GM12878 (cell line): ENCODE results near the gene KRTAP1-3. TPM values are rescaled to one million over a fixed set of nuclear protein-coding genes. Genes with fewer than 3 reads are reported as not detected.

Experiments
- ATAC-seq: fragments of 200-7000 bp; cut with Tn5 transposase; 3 replicates; pipeline ENCODE4 v1.9.1; 2020; ENCODE audit warnings: mild to moderate bottlenecking, moderate library complexity
- BruUV-seq: library from RNA; stranded (reverse); fragments of 400-500 nt; replicated peaks from 2 replicates; lab custom pipeline; 2021; lab: Mats Ljungman, UMichigan
- CTCF ChIA-PET: fragments of 300-600 bp; sonication (Branson Sonifier 250); formaldehyde crosslinking; extraction: SDS; loops from one replicate; lab custom pipeline; 2021; ENCODE audit warnings: inconsistent platforms; lab: Yijun Ruan, JAX
- POLR2A ChIA-PET: fragments of 350-600 bp; formaldehyde crosslinking; extraction: SDS; loops from one replicate; lab custom pipeline; 2021; ENCODE audit warnings: inconsistent platforms; lab: Charles Lee
- RAD21 ChIA-PET: fragments of 300-600 bp; sonication (Branson Sonifier 250); formaldehyde crosslinking; loops from one replicate; lab custom pipeline; 2023; ENCODE audit warnings: antibody characterized with exemption; ENCODE audit not compliant: unreplicated experiment; lab: Charles Lee
- SMC1A ChIA-PET: fragments of 300-600 bp; sonication (Branson Sonifier 250); formaldehyde crosslinking; loops from one replicate; lab custom pipeline; 2023; ENCODE audit not compliant: unreplicated experiment, uncharacterized antibody; lab: Charles Lee
- DNase-seq: peaks from one replicate; pipeline ENCODE4 v3.0.0-alpha.2; 2011; ENCODE audit warnings: low read depth, low spot score
- FAIRE-seq: peaks from 3 replicates; lab custom pipeline; 2011; peaks lifted over from hg19 to GRCh38; lab: Jason Lieb, UNC
- H2AFZ ChIP-seq: 2 replicates; pipeline ENCODE4 v1.6.0; 2011; ENCODE audit warnings: low read depth, low read length, control low read depth; ENCODE audit not compliant: control insufficient read depth
- H3K27ac ChIP-seq: 2 replicates; pipeline ENCODE4 v1.5.1; 2011; ENCODE audit warnings: control low read depth; ENCODE audit not compliant: control insufficient read depth, insufficient read depth
- H3K27me3 ChIP-seq, 2 experiments: replicated peaks in 1 of 2; 2 replicates each; pipeline versions ENCODE4 v1.6.0 to v1.6.1; 2011; ENCODE audit warnings: low read length in 1 of 2; ENCODE audit not compliant: control insufficient read depth in 2 of 2, insufficient read depth in 2 of 2
- H3K36me3 ChIP-seq, 2 experiments: 2 replicates each; pipeline ENCODE4 v1.5.1; 2011; ENCODE audit warnings: low read length in 1 of 2; ENCODE audit not compliant: control insufficient read depth in 2 of 2, insufficient read depth in 2 of 2
- H3K4me1 ChIP-seq: 2 replicates; pipeline ENCODE4 v1.6.1; 2011; ENCODE audit warnings: mild to moderate bottlenecking, low read length, moderate library complexity, mixed read lengths; ENCODE audit not compliant: control insufficient read depth, insufficient read depth
- H3K4me2 ChIP-seq: 2 replicates; pipeline ENCODE4 v1.6.0; 2011; ENCODE audit warnings: control low read depth; ENCODE audit not compliant: control insufficient read depth, insufficient read depth
- H3K4me3 ChIP-seq: fragments of 200-600 bp; sonication (generic); 2 replicates; pipeline ENCODE4 v1.5.1; 2016
- H3K79me2 ChIP-seq: 2 replicates; pipeline ENCODE4 v1.6.0; 2011; ENCODE audit warnings: low read length; ENCODE audit not compliant: control insufficient read depth, insufficient read depth
- H3K9ac ChIP-seq: 2 replicates; pipeline ENCODE4 v1.8.0; 2011; ENCODE audit warnings: low read length, control low read depth, mixed read lengths; ENCODE audit not compliant: control insufficient read depth, insufficient read depth
- H3K9me3 ChIP-seq: replicated peaks from 3 replicates; pipeline ENCODE4 v1.5.1; 2011; ENCODE audit warnings: mild to moderate bottlenecking, low read length; ENCODE audit not compliant: control insufficient read depth, insufficient read depth
- H4K20me1 ChIP-seq: 2 replicates; pipeline ENCODE4 v1.6.0; 2011; ENCODE audit not compliant: control insufficient read depth, insufficient read depth
- ASH2L ChIP-seq: fragments of 300-600, 200-600 bp; sonication (generic); IDR thresholded peaks from 2 replicates; pipeline ENCODE4 v1.6.1; 2017; ENCODE audit warnings: low read depth, mild to moderate bottlenecking, borderline replicate concordance
- FOS ChIP-seq: IDR thresholded peaks from 3 replicates; pipeline ENCODE4 v1.6.1; 2011; ENCODE audit warnings: borderline replicate concordance; ENCODE audit not compliant: insufficient read length; ENCODE audit errors: extremely low read depth
- FOXM1 ChIP-seq: IDR thresholded peaks from 2 replicates; pipeline ENCODE4 v1.6.1; 2012; ENCODE audit warnings: low read depth, mild to moderate bottlenecking, inconsistent platforms, low read length, moderate library complexity
- POU2F2 ChIP-seq: IDR thresholded peaks from 3 replicates; pipeline ENCODE4 v1.6.1; 2011; ENCODE audit warnings: low read depth, mild to moderate bottlenecking, low read length, borderline replicate concordance
- SPI1 ChIP-seq: IDR thresholded peaks from 2 replicates; pipeline ENCODE4 v1.6.1; 2011; ENCODE audit warnings: low read depth, mild to moderate bottlenecking, low read length, moderate library complexity, borderline replicate concordance; ENCODE audit not compliant: insufficient read depth
- SRF ChIP-seq, 2 experiments: IDR thresholded peaks; 2 replicates each; pipeline ENCODE4 v1.6.1; 2011; ENCODE audit warnings: low read depth in 2 of 2, low read length in 2 of 2, mild to moderate bottlenecking in 1 of 2, moderate library complexity in 1 of 2
- TCF12 ChIP-seq: IDR thresholded peaks from 2 replicates; pipeline ENCODE4 v1.6.1; 2011; ENCODE audit warnings: low read depth, mild to moderate bottlenecking, low read length
- WGBS: methylation state at CpG from one replicate; pipeline ENCODE4 v1.1.6; 2016; ENCODE audit warnings: low lambda C conversion rate; ENCODE audit not compliant: insufficient replicate concordance, insufficient coverage; ENCODE audit errors: missing lambda C conversion rate; 5-methylcytosine and 5-hydroxymethylcytosine counted together
- in situ Hi-C: fragments of 300-500 bp; cut with MboI; formaldehyde crosslinking; loops from 9 replicates; pipeline ENCODE4 v1.14.3; 2018; ENCODE audit warnings: mixed read lengths
- intact Hi-C: fragments of 100-400 bp; cut with micrococcal nuclease; formaldehyde crosslinking; loops from one replicate; pipeline ENCODE4 v1.14.2; 2022; ENCODE audit not compliant: unreplicated experiment
- polyA plus RNA-seq, 11 experiments: library from polyadenylated mRNA; depleted of rRNA in 4 of 11; unstranded in 6 of 11; stranded (reverse) in 5 of 11; fragments of >200 nt; fragmentation: Nextera tagmentation in 4 of 11; fragmentation: Illumina TruSeq in 1 of 11; extraction: Ambion mirVana in 4 of 11; extraction: Trizol in 1 of 11; gene quantifications; 1 replicate in 1 of 11; 2 replicates in 10 of 11; pipeline versions ENCODE4 v1.2.1 to v1.2.3, GENCODE V29; 2011 to 2016; ENCODE audit warnings: inconsistent platforms in 2 of 11, missing spikeins in 2 of 11, low read depth in 1 of 11
- total RNA-seq, 4 experiments: library from RNA; depleted of rRNA in 3 of 4; stranded (reverse); fragments of >200 nt in 3 of 4; fragmentation: Illumina TruSeq in 1 of 4; extraction: Trizol in 1 of 4; gene quantifications; 2 replicates each; pipeline versions ENCODE4 v1.2.1 to v1.2.3, GENCODE V29; 2013 to 2021
- TF ChIP-seq, protein P1 (sequence below): fragments of 450-650 bp; IDR thresholded peaks from 2 replicates; pipeline ENCODE4 v1.6.1; 2016; ENCODE audit warnings: mild to moderate bottlenecking, moderate library complexity, borderline replicate concordance
- TF ChIP-seq, protein P2 (sequence below): IDR thresholded peaks from 2 replicates; pipeline ENCODE4 v1.6.1; 2011; ENCODE audit warnings: borderline replicate concordance, low read depth, mild to moderate bottlenecking, moderate library complexity, mixed read lengths, low read length; ENCODE audit not compliant: insufficient read depth; ENCODE audit errors: extremely low read length
- TF ChIP-seq, protein P3 (sequence below): fragments of 450-650 bp; IDR thresholded peaks from 2 replicates; pipeline ENCODE4 v1.6.1; 2017; ENCODE audit warnings: mild to moderate bottlenecking, moderate library complexity

KRTAP1-3 gene
- total and polyA plus RNA-seq, 10 of the 15 experiments (the other 5 are each of a cell fraction or from before 2014, with no cell fraction given) = not detected

DNA sequence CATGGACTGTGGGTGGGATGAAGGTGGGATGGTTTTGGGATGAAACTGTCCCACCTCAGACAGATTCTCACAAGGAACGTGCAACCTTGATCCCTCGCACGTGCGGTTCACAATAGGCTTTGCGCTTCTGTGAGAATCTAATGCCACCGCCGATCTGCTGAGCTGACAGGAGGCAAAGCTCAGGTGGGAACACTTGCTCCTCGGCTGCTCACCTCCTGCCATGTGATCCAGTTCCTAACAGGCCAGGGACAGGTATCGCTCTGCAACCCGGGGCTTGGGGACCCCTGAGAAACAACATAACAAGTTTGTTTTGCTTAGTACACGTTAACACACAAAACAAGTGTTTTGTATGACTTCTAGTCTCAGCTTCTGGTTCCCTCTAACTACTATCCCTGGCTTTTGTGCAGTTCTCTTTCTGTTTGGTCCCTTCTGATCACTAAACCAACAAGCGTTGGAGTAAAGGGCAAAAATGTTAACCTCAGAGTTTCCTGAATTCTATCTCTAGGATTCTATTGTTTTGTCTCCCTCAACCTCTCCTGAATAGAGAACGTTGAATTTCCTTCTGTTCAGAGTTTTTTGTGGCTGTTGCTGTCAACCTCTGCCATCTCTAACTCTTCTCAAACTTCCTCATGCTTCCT lies 18.0 kb downstream of the KRTAP1-3 start:
- FAIRE-seq (no peak), DNase-seq (no peak)
- no peak overlapping the region for H3K4me3 ChIP-seq
- ChIA-PET SMC1A (no interaction called here), CTCF (no interaction called here)
- no peak overlapping the region for H3K4me2 ChIP-seq
- no peaks in the 10 kb centered on the region for H3K79me2 ChIP-seq
- no peaks in the 10 kb centered on the region; a peak in 2 of 4 replicates for H3K27me3 ChIP-seq
- 42% methylated on average over 13 of the region's 13 CpGs for WGBS
- TF ChIP-seq ASH2L = no peak
- no peak for TF ChIP-seq SPI1
- no peak for TF ChIP-seq SRF (IDR thresholded peaks at IDR 0.05; ENCODE audit: low read depth in 2 of 2, low read length in 2 of 2)
- TF ChIP-seq TCF12 = no peak
- TF ChIP-seq POU2F2 = no peak
- TF ChIP-seq FOXM1 = no peak
- TF ChIP-seq, protein P1, sequence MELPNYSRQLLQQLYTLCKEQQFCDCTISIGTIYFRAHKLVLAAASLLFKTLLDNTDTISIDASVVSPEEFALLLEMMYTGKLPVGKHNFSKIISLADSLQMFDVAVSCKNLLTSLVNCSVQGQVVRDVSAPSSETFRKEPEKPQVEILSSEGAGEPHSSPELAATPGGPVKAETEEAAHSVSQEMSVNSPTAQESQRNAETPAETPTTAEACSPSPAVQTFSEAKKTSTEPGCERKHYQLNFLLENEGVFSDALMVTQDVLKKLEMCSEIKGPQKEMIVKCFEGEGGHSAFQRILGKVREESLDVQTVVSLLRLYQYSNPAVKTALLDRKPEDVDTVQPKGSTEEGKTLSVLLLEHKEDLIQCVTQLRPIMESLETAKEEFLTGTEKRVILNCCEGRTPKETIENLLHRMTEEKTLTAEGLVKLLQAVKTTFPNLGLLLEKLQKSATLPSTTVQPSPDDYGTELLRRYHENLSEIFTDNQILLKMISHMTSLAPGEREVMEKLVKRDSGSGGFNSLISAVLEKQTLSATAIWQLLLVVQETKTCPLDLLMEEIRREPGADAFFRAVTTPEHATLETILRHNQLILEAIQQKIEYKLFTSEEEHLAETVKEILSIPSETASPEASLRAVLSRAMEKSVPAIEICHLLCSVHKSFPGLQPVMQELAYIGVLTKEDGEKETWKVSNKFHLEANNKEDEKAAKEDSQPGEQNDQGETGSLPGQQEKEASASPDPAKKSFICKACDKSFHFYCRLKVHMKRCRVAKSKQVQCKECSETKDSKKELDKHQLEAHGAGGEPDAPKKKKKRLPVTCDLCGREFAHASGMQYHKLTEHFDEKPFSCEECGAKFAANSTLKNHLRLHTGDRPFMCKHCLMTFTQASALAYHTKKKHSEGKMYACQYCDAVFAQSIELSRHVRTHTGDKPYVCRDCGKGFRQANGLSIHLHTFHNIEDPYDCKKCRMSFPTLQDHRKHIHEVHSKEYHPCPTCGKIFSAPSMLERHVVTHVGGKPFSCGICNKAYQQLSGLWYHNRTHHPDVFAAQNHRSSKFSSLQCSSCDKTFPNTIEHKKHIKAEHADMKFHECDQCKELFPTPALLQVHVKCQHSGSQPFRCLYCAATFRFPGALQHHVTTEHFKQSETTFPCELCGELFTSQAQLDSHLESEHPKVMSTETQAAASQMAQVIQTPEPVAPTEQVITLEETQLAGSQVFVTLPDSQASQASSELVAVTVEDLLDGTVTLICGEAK = no peak
- TF ChIP-seq, protein P2, sequence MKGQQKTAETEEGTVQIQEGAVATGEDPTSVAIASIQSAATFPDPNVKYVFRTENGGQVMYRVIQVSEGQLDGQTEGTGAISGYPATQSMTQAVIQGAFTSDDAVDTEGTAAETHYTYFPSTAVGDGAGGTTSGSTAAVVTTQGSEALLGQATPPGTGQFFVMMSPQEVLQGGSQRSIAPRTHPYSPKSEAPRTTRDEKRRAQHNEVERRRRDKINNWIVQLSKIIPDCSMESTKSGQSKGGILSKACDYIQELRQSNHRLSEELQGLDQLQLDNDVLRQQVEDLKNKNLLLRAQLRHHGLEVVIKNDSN = no peak
- TF ChIP-seq, protein P3, sequence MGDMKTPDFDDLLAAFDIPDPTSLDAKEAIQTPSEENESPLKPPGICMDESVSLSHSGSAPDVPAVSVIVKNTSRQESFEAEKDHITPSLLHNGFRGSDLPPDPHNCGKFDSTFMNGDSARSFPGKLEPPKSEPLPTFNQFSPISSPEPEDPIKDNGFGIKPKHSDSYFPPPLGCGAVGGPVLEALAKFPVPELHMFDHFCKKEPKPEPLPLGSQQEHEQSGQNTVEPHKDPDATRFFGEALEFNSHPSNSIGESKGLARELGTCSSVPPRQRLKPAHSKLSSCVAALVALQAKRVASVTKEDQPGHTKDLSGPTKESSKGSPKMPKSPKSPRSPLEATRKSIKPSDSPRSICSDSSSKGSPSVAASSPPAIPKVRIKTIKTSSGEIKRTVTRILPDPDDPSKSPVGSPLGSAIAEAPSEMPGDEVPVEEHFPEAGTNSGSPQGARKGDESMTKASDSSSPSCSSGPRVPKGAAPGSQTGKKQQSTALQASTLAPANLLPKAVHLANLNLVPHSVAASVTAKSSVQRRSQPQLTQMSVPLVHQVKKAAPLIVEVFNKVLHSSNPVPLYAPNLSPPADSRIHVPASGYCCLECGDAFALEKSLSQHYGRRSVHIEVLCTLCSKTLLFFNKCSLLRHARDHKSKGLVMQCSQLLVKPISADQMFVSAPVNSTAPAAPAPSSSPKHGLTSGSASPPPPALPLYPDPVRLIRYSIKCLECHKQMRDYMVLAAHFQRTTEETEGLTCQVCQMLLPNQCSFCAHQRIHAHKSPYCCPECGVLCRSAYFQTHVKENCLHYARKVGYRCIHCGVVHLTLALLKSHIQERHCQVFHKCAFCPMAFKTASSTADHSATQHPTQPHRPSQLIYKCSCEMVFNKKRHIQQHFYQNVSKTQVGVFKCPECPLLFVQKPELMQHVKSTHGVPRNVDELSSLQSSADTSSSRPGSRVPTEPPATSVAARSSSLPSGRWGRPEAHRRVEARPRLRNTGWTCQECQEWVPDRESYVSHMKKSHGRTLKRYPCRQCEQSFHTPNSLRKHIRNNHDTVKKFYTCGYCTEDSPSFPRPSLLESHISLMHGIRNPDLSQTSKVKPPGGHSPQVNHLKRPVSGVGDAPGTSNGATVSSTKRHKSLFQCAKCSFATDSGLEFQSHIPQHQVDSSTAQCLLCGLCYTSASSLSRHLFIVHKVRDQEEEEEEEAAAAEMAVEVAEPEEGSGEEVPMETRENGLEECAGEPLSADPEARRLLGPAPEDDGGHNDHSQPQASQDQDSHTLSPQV = no peak
- TF ChIP-seq FOS = no peak
- TF ChIP-seq, all 136 proteins: peak for 0
- Histone ChIP-seq H3K27ac (no peak overlapping the region), H3K9ac (no peak overlapping the region), H3K4me1 (no peaks in the 10 kb centered on the region), H2AFZ (no peak overlapping the region), H3K9me3 (no peaks in the 10 kb centered on the region), H4K20me1 (no peaks in the 10 kb centered on the region), H3K36me3 (no peaks in the 10 kb centered on the region)
- in situ Hi-C loops = no loop called here
- no peak for ATAC-seq
- no TSS peak for BruUV-seq
- POLR2A ChIA-PET = no interaction called here
- RAD21 ChIA-PET = no interaction called here
- intact Hi-C loops = no loop called here
